ENCODE measurements around the gene EFCAB14. TPM values are rescaled to one million over a fixed set of nuclear protein-coding genes. Genes with fewer than 3 reads are reported as not detected.

Gene EFCAB14
- polyA plus RNA-seq, 3 donors: 31.4 to 75.5 (median 49.8) TPM

DNA sequence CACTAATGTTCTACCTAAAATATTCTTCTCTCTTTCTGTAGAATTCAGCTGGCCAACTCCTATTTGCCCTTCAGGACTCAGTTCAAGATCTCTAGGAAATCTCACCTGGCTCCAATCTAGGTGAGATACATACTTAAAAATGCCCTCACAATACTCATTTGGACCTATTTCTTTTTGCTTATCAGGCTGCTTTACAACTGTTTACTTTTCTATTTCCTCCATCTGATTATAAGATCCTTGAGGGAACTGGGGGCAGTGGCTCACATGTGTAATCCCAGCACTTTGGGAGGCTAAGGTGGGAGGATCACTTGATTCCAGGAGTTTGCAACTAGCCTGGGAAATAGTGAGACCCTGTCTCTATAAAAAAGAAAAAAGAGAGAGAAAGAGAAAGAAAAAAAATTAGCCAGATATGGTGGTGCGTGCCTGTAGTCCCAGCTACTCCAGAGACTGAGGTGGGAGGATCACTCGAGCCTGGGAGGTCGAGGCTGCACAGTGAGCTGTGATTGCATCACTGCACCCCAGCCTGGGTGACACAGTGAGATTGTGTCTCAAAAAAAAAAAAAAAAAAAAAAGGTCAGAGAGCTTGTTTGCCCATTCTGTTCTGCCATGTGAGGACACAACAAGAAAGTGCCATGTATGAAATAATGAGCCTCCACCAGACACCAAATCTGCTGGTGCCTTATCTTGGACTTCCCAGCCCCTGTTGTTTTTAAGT is 14.8 kb downstream of the EFCAB14 start:
- Histone ChIP-seq H3K27ac (ENCODE audit: low read depth in 1 of 2, low read length in 2 of 2) (no peak overlapping the region), H3K4me2 (replicated peaks; ENCODE audit: extremely low read depth, low read length, poor library complexity, severe bottlenecking) (no peak overlapping the region), H3K9ac (ENCODE audit: insufficient read depth, low read length, poor library complexity, severe bottlenecking) (no peak overlapping the region), H3K4me1 (ENCODE audit: control insufficient read depth in 1 of 2, insufficient read depth in 2 of 2, low read length in 2 of 2) (peaks cover 7 to 14% of the 10 kb centered on the region in 2 donors), H3K79me2 (ENCODE audit: insufficient read depth, low read length) (peaks cover 32% of the 10 kb centered on the region), H4K20me1 (ENCODE audit: insufficient read depth, low read length) (peaks cover 69% of the 10 kb centered on the region), H3K27me3 (ENCODE audit: control insufficient read depth in 2 of 2, insufficient read depth in 2 of 2, low read length in 2 of 2) (no peaks in the 10 kb centered on the region), H3K9me3 (replicated peaks in 1 of 2; ENCODE audit: control insufficient read depth in 1 of 2, insufficient read depth in 1 of 2, low read length in 2 of 2) (no peaks in the 10 kb centered on the region), H3K36me3 (replicated peaks in 1 of 2; ENCODE audit: control insufficient read depth in 1 of 2, insufficient read depth in 2 of 2, low read length in 2 of 2) (peaks cover 71 to 83% of the 10 kb centered on the region in 2 donors), H2AFZ (ENCODE audit: insufficient read depth, low read depth, low read length, poor library complexity, severe bottlenecking) (no peak overlapping the region), H3K4me3 (replicated peaks in 1 of 3; ENCODE audit: low read depth in 2 of 3, low read length in 3 of 3) (no peak overlapping the region)
- no peak for TF ChIP-seq CTCF (IDR thresholded peaks at IDR 0.05)
- WGBS (ENCODE audit: insufficient coverage): 66% methylated on average over 3 of the region's 3 CpGs
- Mint-ChIP-seq H3K4me1 (peaks cover 12% of the 10 kb centered on the region), H3K4me3 (no peak overlapping the region), H3K27me3 (ENCODE audit: low read depth in 3 of 3) (peaks cover 0 to 2% (median 0%) of the 10 kb centered on the region in 3 donors), H3K36me3 (peaks cover 61 to 75% of the 10 kb centered on the region in 2 donors), H3K9me3 (peaks cover 0 to 4% (median 0%) of the 10 kb centered on the region in 7 donors), H3K27ac (no peak overlapping the region)
- intact Hi-C loops (cut with micrococcal nuclease): no loop called here
- no peak for DNase-seq

DNA sequence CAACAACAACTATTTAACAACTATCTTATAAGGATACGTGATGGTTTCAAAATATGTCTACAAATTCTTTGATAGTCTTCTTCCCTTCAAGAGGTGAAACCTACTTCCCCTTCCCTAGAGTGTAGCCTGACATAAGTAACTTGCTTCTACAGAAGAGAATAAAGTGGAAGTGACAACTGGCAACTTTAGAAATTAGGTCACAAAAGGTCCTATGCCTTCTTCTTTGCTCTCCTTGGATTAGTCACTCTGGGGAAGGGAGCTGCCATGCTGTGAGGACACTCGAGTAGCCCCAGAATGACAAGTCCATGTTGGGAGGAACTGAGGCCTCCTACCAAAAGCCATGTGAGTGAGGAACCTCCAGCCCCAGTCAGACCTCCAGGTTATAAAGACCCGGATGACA is 19.2 kb downstream of the EFCAB14 start:
- Histone ChIP-seq H3K27me3 (ENCODE audit: control insufficient read depth in 2 of 2, insufficient read depth in 2 of 2, low read length in 2 of 2) (no peaks in the 10 kb centered on the region), H3K4me1 (ENCODE audit: control insufficient read depth in 1 of 2, insufficient read depth in 2 of 2, low read length in 2 of 2) (peaks cover 7 to 14% of the 10 kb centered on the region in 2 donors), H3K9ac (ENCODE audit: insufficient read depth, low read length, poor library complexity, severe bottlenecking) (no peak overlapping the region), H3K9me3 (replicated peaks in 1 of 2; ENCODE audit: control insufficient read depth in 1 of 2, insufficient read depth in 1 of 2, low read length in 2 of 2) (no peaks in the 10 kb centered on the region), H3K36me3 (replicated peaks in 1 of 2; ENCODE audit: control insufficient read depth in 1 of 2, insufficient read depth in 2 of 2, low read length in 2 of 2) (peaks cover 67 to 85% of the 10 kb centered on the region in 2 donors), H3K4me2 (replicated peaks; ENCODE audit: extremely low read depth, low read length, poor library complexity, severe bottlenecking) (no peak overlapping the region), H2AFZ (ENCODE audit: insufficient read depth, low read depth, low read length, poor library complexity, severe bottlenecking) (no peak overlapping the region), H4K20me1 (ENCODE audit: insufficient read depth, low read length) (peaks cover 94% of the 10 kb centered on the region), H3K4me3 (replicated peaks in 1 of 3; ENCODE audit: low read depth in 2 of 3, low read length in 3 of 3) (no peak overlapping the region), H3K79me2 (ENCODE audit: insufficient read depth, low read length) (peaks cover 48% of the 10 kb centered on the region), H3K27ac (ENCODE audit: low read depth in 1 of 2, low read length in 2 of 2) (peak overlapping the region; percentile 6 to 60)
- H3K4me1 Mint-ChIP-seq: peaks cover 17% of the 10 kb centered on the region
- WGBS (ENCODE audit: insufficient coverage): 0% methylated on average over 2 of the region's 3 CpGs
- H3K27me3 Mint-ChIP-seq (ENCODE audit: low read depth in 3 of 3): no peaks in the 10 kb centered on the region
- H3K36me3 Mint-ChIP-seq: peaks cover 70 to 81% of the 10 kb centered on the region in 2 donors
- no peak overlapping the region for H3K4me3 Mint-ChIP-seq
- peaks cover 0 to 7% (median 2%) of the 10 kb centered on the region in 7 donors for H3K9me3 Mint-ChIP-seq
- intact Hi-C loops (cut with micrococcal nuclease): no loop called here
- H3K27ac Mint-ChIP-seq: peak overlapping the region; percentile 38 to 86 (median 78)
- DNase-seq: peak; percentile 75 to 84 (median 78)
- TF ChIP-seq CTCF (IDR thresholded peaks at IDR 0.05): no peak
